ENCODE results near the gene SELENOP.
"Not testable (repeated sequence)": the region's sequence is repeated elsewhere in the genome, so short reads cannot be mapped to it uniquely, and the experiment has no call there.

The SELENOP gene

GRCh38 chr5:42811591-42812446 lies at the start of gene SELENOP:
Gene SELENOP (minus strand): TSS chr5:42811892. CDS start chr5:42808353, 3,539 bp downstream.
- no peak for DNase-seq (ENCODE audit: low read depth)

- DNase-seq (ENCODE audit: low read depth), result no peak
Measured at GRCh38 chr5:42858687-42859086, 47.0 kb upstream of the SELENOP start.

GRCh38 chr5:42858031-42858643 lies 46.4 kb upstream of the SELENOP start:
- DNase-seq (ENCODE audit: low read depth), result no peak

- DNase-seq (ENCODE audit: low read depth), result no peak
Measured at GRCh38 chr5:42855811-42856210, 44.1 kb upstream of the SELENOP start.

GRCh38 chr5:42855386-42855785 lies 43.7 kb upstream of the SELENOP start:
- DNase-seq (ENCODE audit: low read depth), result no peak

- no peak for DNase-seq (ENCODE audit: low read depth)
Measured at GRCh38 chr5:42854795-42855194, 43.1 kb upstream of the SELENOP start.

- no peak for DNase-seq (ENCODE audit: low read depth)
Measured at GRCh38 chr5:42852826-42853225, 41.1 kb upstream of the SELENOP start.

- no peak for DNase-seq (ENCODE audit: low read depth)
Measured at GRCh38 chr5:42851481-42851880, 39.8 kb upstream of the SELENOP start.

GRCh38 chr5:42848545-42848944 lies 36.9 kb upstream of the SELENOP start:
- no peak for DNase-seq (ENCODE audit: low read depth)

GRCh38 chr5:42844408-42844807 lies 32.7 kb upstream of the SELENOP start:
- DNase-seq (ENCODE audit: low read depth), result not testable (repeated sequence)

- no peak for DNase-seq (ENCODE audit: low read depth)
Measured at GRCh38 chr5:42843675-42844292, 32.1 kb upstream of the SELENOP start.

- DNase-seq (ENCODE audit: low read depth), result no peak
Measured at GRCh38 chr5:42842921-42843641, 31.4 kb upstream of the SELENOP start.

- no peak for DNase-seq (ENCODE audit: low read depth)
Measured at GRCh38 chr5:42840842-42841567, 29.3 kb upstream of the SELENOP start.

GRCh38 chr5:42840269-42840668 lies 28.6 kb upstream of the SELENOP start:
- DNase-seq (ENCODE audit: low read depth), result no peak

- DNase-seq (ENCODE audit: low read depth), result no peak
Measured at GRCh38 chr5:42839196-42839595, 27.5 kb upstream of the SELENOP start.

GRCh38 chr5:42837601-42838000 lies 25.9 kb upstream of the SELENOP start:
- no peak for DNase-seq (ENCODE audit: low read depth)

- DNase-seq (ENCODE audit: low read depth), result no peak
Measured at GRCh38 chr5:42836070-42836769, 24.5 kb upstream of the SELENOP start.

GRCh38 chr5:42832060-42832459 lies 20.4 kb upstream of the SELENOP start:
- no peak for DNase-seq (ENCODE audit: low read depth)

- DNase-seq (ENCODE audit: low read depth), result no peak
Measured at GRCh38 chr5:42830924-42831323, 19.2 kb upstream of the SELENOP start.

- no peak for DNase-seq (ENCODE audit: low read depth)
Measured at GRCh38 chr5:42828671-42829070, 17.0 kb upstream of the SELENOP start.

Data from HS-27A (cell line).